OCI-LY3 (cell line): ENCODE measurements around the gene RIPK4.

Experiments
- EZH2phosphoT487 ChIP-seq: fragments of 200-600 bp; shearing (Covaris generic); IDR thresholded peaks from 2 replicates; pipeline ENCODE4 v1.6.1; 2018; ENCODE audit warnings: antibody characterized with exemption, mixed run types, low read depth
- TF ChIP-seq, protein P1 (sequence below): fragments of 200-600, 300-600 bp; sonication (generic); IDR thresholded peaks from 2 replicates; pipeline ENCODE4 v1.5.1; 2014; ENCODE audit warnings: antibody characterized with exemption, low read length, low read depth

DNA sequence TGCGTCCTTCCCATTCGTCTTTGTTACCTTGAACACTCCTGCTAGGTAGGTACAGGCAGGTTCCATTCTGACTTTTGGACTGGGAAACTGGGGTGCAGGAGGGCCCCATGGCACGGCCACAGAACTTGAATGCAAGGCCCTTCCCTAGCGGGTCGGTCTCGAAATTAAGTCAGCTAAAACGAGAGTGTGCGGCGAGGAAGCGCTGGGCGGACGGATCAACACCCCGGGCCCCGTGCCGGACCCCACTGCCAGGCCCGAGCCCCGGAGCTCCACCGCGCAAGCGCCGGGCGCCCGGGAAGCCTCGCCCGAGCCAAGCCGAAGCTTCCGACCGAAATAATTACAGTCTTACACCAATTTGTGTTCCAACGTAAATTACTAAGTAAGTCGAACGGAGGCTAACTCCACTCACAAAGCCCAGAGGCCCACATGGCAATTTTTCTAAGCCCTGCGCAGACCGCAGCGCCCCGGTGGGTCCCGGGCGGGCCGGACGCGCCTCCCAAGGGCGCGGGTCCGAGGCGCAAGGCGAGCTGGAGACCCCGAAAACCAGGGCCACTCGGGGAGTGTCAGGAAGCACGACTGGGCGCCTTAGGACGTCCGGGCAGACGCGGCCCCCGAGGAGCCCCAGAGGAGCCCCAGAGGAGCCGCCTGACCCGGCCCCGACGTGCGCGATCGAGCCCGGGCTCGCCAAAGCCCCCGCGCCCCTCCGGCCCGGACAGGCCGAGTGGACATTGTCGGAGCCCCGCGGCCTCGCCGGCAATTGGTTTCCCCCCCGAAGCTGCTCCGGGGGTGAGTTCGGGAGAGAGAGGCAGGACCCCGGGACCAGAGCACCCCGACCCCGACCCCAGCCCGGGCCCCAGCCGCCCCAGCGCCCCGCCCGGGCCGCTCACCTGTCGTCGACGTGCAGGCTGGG, 624 bp downstream of the RIPK4 start:
- TF ChIP-seq, protein P1, sequence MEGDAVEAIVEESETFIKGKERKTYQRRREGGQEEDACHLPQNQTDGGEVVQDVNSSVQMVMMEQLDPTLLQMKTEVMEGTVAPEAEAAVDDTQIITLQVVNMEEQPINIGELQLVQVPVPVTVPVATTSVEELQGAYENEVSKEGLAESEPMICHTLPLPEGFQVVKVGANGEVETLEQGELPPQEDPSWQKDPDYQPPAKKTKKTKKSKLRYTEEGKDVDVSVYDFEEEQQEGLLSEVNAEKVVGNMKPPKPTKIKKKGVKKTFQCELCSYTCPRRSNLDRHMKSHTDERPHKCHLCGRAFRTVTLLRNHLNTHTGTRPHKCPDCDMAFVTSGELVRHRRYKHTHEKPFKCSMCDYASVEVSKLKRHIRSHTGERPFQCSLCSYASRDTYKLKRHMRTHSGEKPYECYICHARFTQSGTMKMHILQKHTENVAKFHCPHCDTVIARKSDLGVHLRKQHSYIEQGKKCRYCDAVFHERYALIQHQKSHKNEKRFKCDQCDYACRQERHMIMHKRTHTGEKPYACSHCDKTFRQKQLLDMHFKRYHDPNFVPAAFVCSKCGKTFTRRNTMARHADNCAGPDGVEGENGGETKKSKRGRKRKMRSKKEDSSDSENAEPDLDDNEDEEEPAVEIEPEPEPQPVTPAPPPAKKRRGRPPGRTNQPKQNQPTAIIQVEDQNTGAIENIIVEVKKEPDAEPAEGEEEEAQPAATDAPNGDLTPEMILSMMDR: no peak
- no peak for TF ChIP-seq EZH2phosphoT487
